ENCODE measurements around the gene ISCU. TPM values are rescaled to one million over a fixed set of nuclear protein-coding genes. Genes with fewer than 3 reads are reported as not detected.
"Not testable (repeated sequence)": the region's sequence is repeated elsewhere in the genome, so short reads cannot be mapped to it uniquely, and the experiment has no call there.

Gene ISCU
- total RNA-seq, 2 donors from 2014 or later, result 87.2 to 97.3 TPM

GRCh38 chr12:108538146-108538545 is 24.2 kb upstream of the ISCU start:
- DNase-seq, result no peak
- intact Hi-C loops (cut with DNase I, micrococcal nuclease), result no loop called here
- no peak for ATAC-seq

- intact Hi-C loops (cut with DNase I, micrococcal nuclease), result no loop called here
- DNase-seq (no peak), ATAC-seq (no peak)
Observed at GRCh38 chr12:108538616-108539195, 23.7 kb upstream of the ISCU start.

- ATAC-seq (no peak), DNase-seq (no peak)
- intact Hi-C loops (cut with DNase I, micrococcal nuclease), result no loop called here
Observed at GRCh38 chr12:108542320-108542719, 20.1 kb upstream of the ISCU start.

- intact Hi-C loops (cut with DNase I, micrococcal nuclease), result no loop called here
- ATAC-seq (no peak), DNase-seq (no peak)
Observed at GRCh38 chr12:108543652-108544051, 18.7 kb upstream of the ISCU start.

DNA sequence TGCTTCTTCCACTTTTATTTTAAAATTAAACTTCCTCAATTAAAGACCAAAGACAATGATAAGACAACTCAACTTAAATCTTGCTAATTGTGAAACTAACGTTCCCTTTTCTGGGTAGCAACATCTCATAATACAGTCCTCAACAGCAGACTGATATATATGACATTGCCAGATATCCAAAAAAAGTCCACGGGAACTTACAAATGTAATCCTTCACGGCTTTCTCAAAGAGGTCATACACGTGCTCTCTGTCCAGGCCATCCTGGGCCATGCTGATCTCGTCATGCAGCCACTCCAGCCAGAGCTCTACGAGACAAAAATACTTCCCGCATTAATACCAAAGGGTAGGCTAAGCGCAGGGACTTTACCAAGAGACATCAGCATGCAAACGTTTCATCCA is 14.7 kb upstream of the ISCU start:
- DNase-seq (no peak), ATAC-seq (no peak)
- intact Hi-C loops (cut with DNase I, micrococcal nuclease), result no loop called here

DNA sequence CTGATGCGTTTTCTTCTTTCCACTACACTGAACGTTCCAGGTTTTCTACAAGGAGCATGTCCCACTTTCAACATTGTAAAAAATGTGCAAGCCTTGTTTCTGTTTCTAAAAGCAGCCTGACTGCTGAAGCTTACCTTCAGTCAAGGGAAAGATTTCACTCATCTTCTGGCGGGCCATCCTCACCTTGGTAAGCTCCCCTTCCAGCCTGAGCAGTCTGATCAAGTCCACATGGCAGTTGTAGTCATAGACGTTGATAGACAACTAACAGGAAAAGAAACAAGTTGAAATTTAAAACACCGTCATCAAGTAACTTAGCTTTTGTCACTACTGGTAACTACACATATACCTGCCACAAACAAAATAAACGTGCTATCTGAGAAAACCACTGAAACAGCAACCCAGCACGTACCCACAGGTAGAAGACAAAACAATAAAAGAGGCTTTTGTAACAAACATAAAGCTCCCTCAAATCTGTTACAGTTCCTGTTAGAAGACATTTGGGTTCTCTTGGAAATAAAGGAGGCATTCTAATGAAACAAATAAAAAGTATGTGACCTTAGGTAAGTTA is 13.4 kb upstream of the ISCU start:
- no peak for DNase-seq
- intact Hi-C loops (cut with DNase I, micrococcal nuclease), result no loop called here
- no peak for ATAC-seq

GRCh38 chr12:108551535-108551934 is 10.9 kb upstream of the ISCU start:
- intact Hi-C loops (cut with DNase I, micrococcal nuclease), result no loop called here
- DNase-seq (no peak), ATAC-seq (no peak)

DNA sequence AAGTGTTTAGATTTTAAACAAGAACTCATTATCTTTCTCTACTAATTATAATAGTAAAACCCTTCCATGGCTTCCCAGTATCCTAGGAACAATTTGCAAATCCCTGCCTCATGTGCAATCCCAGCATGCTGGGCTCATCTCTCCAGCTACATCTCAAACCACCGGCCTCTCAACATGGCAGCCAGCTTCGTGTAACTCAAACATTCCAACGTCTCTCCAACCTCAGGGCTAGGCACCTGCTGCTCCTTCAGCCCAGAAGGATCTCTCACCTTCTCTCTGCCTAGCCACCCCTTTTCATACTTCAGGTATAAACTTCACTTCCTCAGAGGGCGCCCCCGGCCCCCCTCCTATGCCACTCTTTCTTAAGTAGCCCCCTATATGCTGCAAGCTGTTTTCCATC is 8.6 kb upstream of the ISCU start:
- intact Hi-C loops (cut with DNase I, micrococcal nuclease), result no loop called here
- ATAC-seq, result no peak
- DNase-seq, result no peak

DNA sequence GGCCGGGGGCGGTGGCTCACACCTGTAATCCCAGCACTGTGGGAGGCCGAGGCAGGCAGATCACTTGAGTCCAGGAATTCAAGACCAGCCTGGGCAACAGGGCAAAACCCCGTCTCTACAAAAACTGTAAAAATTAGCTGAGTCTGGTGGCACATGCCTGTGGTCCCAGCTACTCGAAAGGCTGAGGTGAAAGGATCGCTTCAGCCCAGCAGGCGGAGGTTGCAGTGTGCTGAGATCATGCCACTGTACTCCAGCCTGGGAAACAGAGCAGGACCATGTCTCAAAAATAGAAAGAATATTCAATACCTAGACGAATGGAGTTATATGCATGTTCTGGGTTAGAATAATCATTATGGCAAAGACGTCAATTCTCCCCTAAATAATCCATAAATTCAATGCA is 7.0 kb upstream of the ISCU start:
- ATAC-seq; intact Hi-C loops (cut with DNase I, micrococcal nuclease); DNase-seq: not testable (repeated sequence)

GRCh38 chr12:108559007-108559655 is 3.3 kb upstream of the ISCU start:
- ATAC-seq (no peak), DNase-seq (no peak)
- intact Hi-C loops (cut with DNase I, micrococcal nuclease), result no loop called here

GRCh38 chr12:108559748-108560147 is 2.6 kb upstream of the ISCU start:
- DNase-seq (no peak), ATAC-seq (no peak)
- intact Hi-C loops (cut with DNase I, micrococcal nuclease), result loop anchor here in 1 of 2 donors (10.0 kb wide), 3 partner anchors 245 to 535 kb away; partner anchors contain the start of genes ALKBH2, SSH1 and UNG

- no peak for DNase-seq
- no peak for ATAC-seq
- intact Hi-C loops (cut with DNase I, micrococcal nuclease), result loop anchor here in 1 of 2 donors (10.0 kb wide), 3 partner anchors 244 to 534 kb away; partner anchors contain the start of genes ALKBH2, SSH1 and UNG
Observed at GRCh38 chr12:108560321-108560721, 2.1 kb upstream of the ISCU start.

GRCh38 chr12:108560752-108561719 is 1.4 kb upstream of the ISCU start, which contains the start of gene SART3:
TSS of gene SART3 (minus strand) at chr12:108561173. CDS start at chr12:108561154, 19 bp downstream.
- ATAC-seq, result peak; percentile 61
- DNase-seq, result peak; percentile 68 to 89
- intact Hi-C loops (cut with DNase I, micrococcal nuclease), result loop anchor here in 1 of 2 donors (10.0 kb wide), 3 partner anchors 244 to 534 kb away; partner anchors contain the start of genes ALKBH2, SSH1 and UNG

- no peak for ATAC-seq
- intact Hi-C loops (cut with DNase I, micrococcal nuclease), result loop anchor here in 1 of 2 donors (10.0 kb wide), 3 partner anchors 243 to 533 kb away; partner anchors contain the start of genes ALKBH2, SSH1 and UNG
- DNase-seq, result no peak
Observed at GRCh38 chr12:108561852-108562347, 496 bp upstream of the ISCU start.

- intact Hi-C loops (cut with DNase I, micrococcal nuclease), result loop anchor here in 1 of 2 donors (10.0 kb wide), 3 partner anchors 242 to 532 kb away; partner anchors contain the start of genes ALKBH2, SSH1 and UNG
- ATAC-seq, result peak; percentile 56
- peak; percentile 92 to 94 for DNase-seq
Observed at GRCh38 chr12:108563136-108563803, 874 bp downstream of the ISCU start.

- intact Hi-C loops (cut with DNase I, micrococcal nuclease), result loop anchor here in 1 of 2 donors (10.0 kb wide), 3 partner anchors 241 to 531 kb away; partner anchors contain the start of genes ALKBH2, SSH1 and UNG
- DNase-seq, result no peak
- no peak for ATAC-seq
Observed at GRCh38 chr12:108563804-108564151, 1.4 kb downstream of the ISCU start.

- intact Hi-C loops (cut with DNase I, micrococcal nuclease), result loop anchor here in 1 of 2 donors (5.0 to 10.0 kb wide), 4 partner anchors 53 to 530 kb away; partner anchors contain the start of genes ALKBH2, SSH1 and UNG
- DNase-seq, result no peak
- no peak for ATAC-seq
Observed at GRCh38 chr12:108564724-108565123, 2.3 kb downstream of the ISCU start.

DNA sequence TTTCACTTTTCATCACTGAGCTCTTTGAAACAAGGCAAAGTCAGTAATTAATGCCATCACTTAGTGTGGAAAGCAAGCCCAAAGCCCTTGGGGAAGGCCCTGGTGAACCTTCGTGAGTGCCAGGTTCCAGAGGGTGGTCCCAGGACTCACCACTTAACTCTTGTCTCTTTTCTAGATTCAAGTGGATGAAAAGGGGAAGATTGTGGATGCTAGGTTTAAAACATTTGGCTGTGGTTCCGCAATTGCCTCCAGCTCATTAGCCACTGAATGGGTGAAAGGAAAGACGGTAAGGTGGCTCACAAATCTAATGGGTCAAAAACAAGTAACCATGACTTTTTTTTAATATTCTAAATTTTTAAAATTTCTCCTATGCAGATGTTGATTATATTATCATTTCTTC is 2.8 kb downstream of the ISCU start:
- DNase-seq, result no peak
- ATAC-seq, result no peak

More for the DNA sequence above, 2.8 kb downstream of the ISCU start:
- intact Hi-C loops (cut with DNase I, micrococcal nuclease), result loop anchor here in 1 of 2 donors (5.0 to 10.0 kb wide), 4 partner anchors 52 to 530 kb away; partner anchors contain the start of genes ALKBH2, SSH1 and UNG
